Mesothelial cell of epicardium (in vitro differentiated cells): ENCODE results near the gene SS18. TPM values are rescaled to one million over a fixed set of nuclear protein-coding genes. Genes with fewer than 3 reads are reported as not detected.

ENCODE experiments used
- DNase-seq, 2 experiments: peaks; one replicate each; pipeline ENCODE4 v3.0.0; 2021; ENCODE audit warnings: low spot score in 2 of 2; ENCODE audit not compliant: unreplicated experiment in 2 of 2
- H3K27ac Mint-ChIP-seq: 2 replicates; pipeline ENCODE4 v1.8.0; 2021; ENCODE audit warnings: mixed read lengths
- H3K27me3 Mint-ChIP-seq: 2 replicates; pipeline ENCODE4 v1.8.0; 2021; ENCODE audit warnings: low read depth, mixed read lengths
- H3K36me3 Mint-ChIP-seq: 2 replicates; pipeline ENCODE4 v1.8.0; 2021; ENCODE audit warnings: mixed read lengths
- H3K4me1 Mint-ChIP-seq: 2 replicates; pipeline ENCODE4 v1.8.0; 2021; ENCODE audit warnings: mixed read lengths
- H3K4me3 Mint-ChIP-seq: 2 replicates; pipeline ENCODE4 v1.8.0; 2021; ENCODE audit warnings: mild to moderate bottlenecking, moderate library complexity, mixed read lengths
- H3K9me3 Mint-ChIP-seq: 2 replicates; pipeline ENCODE4 v1.8.0; 2021; ENCODE audit warnings: mixed read lengths
- CTCF ChIP-seq: fragments of 200-600 bp; sonication (generic); IDR thresholded peaks from one replicate; pipeline ENCODE4 v1.5.0; 2021; ENCODE audit warnings: antibody characterized with exemption; ENCODE audit not compliant: unreplicated experiment
- total RNA-seq: library from RNA; stranded (reverse); gene quantifications from 3 replicates; pipeline ENCODE4 v1.2.1, GENCODE V29; 2021

Gene SS18
- total RNA-seq, 1 donor from 2014 or later = 97.9 TPM

GRCh38 chr18:26008619-26009018 is 81.8 kb downstream of the SS18 start:
- Mint-ChIP-seq H3K9me3 (peaks cover 14% of the 10 kb centered on the region), H3K27me3 (no peaks in the 10 kb centered on the region), H3K4me1 (no peaks in the 10 kb centered on the region), H3K4me3 (no peak overlapping the region), H3K27ac (no peak overlapping the region), H3K36me3 (peaks cover 14% of the 10 kb centered on the region)
- TF ChIP-seq CTCF = no peak
- no peak for DNase-seq

GRCh38 chr18:26008096-26008495 is 82.3 kb downstream of the SS18 start:
- Mint-ChIP-seq H3K4me1 (peaks cover 3% of the 10 kb centered on the region), H3K27me3 (no peaks in the 10 kb centered on the region), H3K4me3 (no peak overlapping the region), H3K27ac (no peak overlapping the region), H3K36me3 (peaks cover 12% of the 10 kb centered on the region), H3K9me3 (peaks cover 14% of the 10 kb centered on the region)
- TF ChIP-seq CTCF = no peak
- no peak for DNase-seq

- Mint-ChIP-seq H3K27me3 (no peaks in the 10 kb centered on the region), H3K4me3 (no peak overlapping the region), H3K9me3 (peaks cover 14% of the 10 kb centered on the region), H3K4me1 (peaks cover 3% of the 10 kb centered on the region), H3K36me3 (peaks cover 10% of the 10 kb centered on the region), H3K27ac (no peak overlapping the region)
- TF ChIP-seq CTCF = no peak
- DNase-seq = no peak
Observed at GRCh38 chr18:26005950-26006349, 84.5 kb downstream of the SS18 start.

- Mint-ChIP-seq H3K9me3 (peaks cover 14% of the 10 kb centered on the region), H3K4me1 (peaks cover 3% of the 10 kb centered on the region), H3K27me3 (no peaks in the 10 kb centered on the region), H3K36me3 (peaks cover 6% of the 10 kb centered on the region), H3K27ac (no peak overlapping the region), H3K4me3 (no peak overlapping the region)
- no peak for DNase-seq
- TF ChIP-seq CTCF = no peak
Observed at GRCh38 chr18:26004832-26005231, 85.6 kb downstream of the SS18 start.

- H3K27me3 Mint-ChIP-seq = no peaks in the 10 kb centered on the region
- no peak overlapping the region for H3K27ac Mint-ChIP-seq
- H3K4me3 Mint-ChIP-seq = no peak overlapping the region
- H3K36me3 Mint-ChIP-seq = peaks cover 1% of the 10 kb centered on the region
- peaks cover 3% of the 10 kb centered on the region for H3K4me1 Mint-ChIP-seq
- H3K9me3 Mint-ChIP-seq = peaks cover 18% of the 10 kb centered on the region
- TF ChIP-seq CTCF = no peak
- no peak for DNase-seq
Observed at GRCh38 chr18:26003817-26004216, 86.6 kb downstream of the SS18 start.

GRCh38 chr18:26003356-26003755 is 87.1 kb downstream of the SS18 start:
- Mint-ChIP-seq H3K9me3 (peaks cover 17% of the 10 kb centered on the region), H3K4me1 (peaks cover 3% of the 10 kb centered on the region), H3K27ac (no peak overlapping the region), H3K36me3 (no peaks in the 10 kb centered on the region), H3K27me3 (no peaks in the 10 kb centered on the region), H3K4me3 (no peak overlapping the region)
- no peak for TF ChIP-seq CTCF
- DNase-seq = no peak
